ENCODE data around the gene IFI16. TPM values are rescaled to one million over a fixed set of nuclear protein-coding genes. Genes with fewer than 3 reads are reported as not detected.
A peak's percentile ranks its signal among the peaks of the same experiment; 100 is the strongest.

IFI16 gene
- total RNA-seq, 1 donor from 2014 or later, result 8.9 TPM

DNA sequence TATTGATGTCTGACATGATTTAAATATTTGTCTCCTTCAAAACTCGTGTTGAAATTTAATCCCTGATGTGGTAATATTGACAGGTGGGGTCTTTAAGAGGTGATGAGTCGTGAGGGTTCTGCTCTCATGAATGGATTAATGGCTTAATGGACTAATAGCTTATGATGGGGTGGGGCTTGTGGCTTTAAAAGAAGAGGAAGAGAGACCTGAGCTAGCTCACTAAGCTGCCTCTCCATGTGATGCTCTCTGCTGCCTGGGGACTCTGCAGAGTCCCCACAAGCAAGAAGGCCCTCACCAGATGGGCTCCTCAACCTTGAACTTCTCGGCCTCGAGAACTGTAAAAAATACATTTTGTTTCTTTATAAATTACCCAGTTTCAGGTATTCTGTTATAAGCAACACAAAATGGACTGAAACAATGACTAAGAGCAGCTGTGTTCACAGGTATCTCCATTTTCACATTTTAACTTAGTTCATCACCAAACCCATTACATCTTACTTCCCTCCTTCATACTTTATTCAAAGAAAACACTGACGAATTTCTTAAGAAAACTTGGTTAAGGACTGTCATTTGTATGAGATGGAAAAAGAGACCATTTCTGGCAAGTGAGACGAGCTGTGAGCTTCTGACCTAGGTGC is 79.0 kb downstream of the IFI16 start:
- Mint-ChIP-seq H3K27ac (no peak overlapping the region), H3K4me3 (ENCODE audit: low read depth) (no peak overlapping the region), H3K27me3 (no peaks in the 10 kb centered on the region), H3K9me3 (ENCODE audit: low read depth) (no peaks in the 10 kb centered on the region), H3K36me3 (ENCODE audit: insufficient read depth) (no peaks in the 10 kb centered on the region), H3K4me1 (ENCODE audit: low read depth) (no peaks in the 10 kb centered on the region)
- TF ChIP-seq, protein P1, sequence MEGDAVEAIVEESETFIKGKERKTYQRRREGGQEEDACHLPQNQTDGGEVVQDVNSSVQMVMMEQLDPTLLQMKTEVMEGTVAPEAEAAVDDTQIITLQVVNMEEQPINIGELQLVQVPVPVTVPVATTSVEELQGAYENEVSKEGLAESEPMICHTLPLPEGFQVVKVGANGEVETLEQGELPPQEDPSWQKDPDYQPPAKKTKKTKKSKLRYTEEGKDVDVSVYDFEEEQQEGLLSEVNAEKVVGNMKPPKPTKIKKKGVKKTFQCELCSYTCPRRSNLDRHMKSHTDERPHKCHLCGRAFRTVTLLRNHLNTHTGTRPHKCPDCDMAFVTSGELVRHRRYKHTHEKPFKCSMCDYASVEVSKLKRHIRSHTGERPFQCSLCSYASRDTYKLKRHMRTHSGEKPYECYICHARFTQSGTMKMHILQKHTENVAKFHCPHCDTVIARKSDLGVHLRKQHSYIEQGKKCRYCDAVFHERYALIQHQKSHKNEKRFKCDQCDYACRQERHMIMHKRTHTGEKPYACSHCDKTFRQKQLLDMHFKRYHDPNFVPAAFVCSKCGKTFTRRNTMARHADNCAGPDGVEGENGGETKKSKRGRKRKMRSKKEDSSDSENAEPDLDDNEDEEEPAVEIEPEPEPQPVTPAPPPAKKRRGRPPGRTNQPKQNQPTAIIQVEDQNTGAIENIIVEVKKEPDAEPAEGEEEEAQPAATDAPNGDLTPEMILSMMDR (IDR thresholded peaks at IDR 0.05; ENCODE audit: unreplicated experiment), result no peak
- no peak for DNase-seq (ENCODE audit: low spot score, unreplicated experiment)

DNA sequence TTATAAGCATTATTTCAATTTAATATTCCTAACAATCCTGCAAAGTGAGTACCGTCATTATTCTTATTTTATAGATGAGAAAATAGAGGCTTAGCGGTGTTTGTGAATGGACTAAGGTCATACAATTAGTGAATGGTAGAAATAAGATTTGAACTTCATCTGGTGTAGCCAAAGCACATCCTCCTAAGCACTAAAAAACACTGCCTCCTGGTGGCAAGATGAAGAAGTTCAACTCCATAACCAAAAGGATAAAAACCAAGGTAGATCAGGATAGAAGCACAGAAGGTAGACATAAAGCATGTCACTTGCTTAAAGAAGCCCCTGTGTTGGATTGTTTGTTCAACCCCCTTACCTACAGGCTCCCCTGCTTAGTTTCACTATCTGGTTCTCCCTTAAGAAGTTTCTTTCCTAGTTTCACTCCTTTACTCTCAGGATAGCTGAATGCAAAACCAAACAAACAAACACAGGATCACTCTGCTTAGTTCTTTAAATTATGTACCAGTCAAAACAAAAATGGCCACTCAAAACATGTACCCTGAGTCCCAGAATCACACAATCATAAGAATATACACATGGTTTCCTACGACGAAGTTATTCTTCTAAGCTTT is 79.6 kb downstream of the IFI16 start:
- TF ChIP-seq, protein P1 (IDR thresholded peaks at IDR 0.05; ENCODE audit: unreplicated experiment), result peak; percentile 66
- Mint-ChIP-seq H3K36me3 (ENCODE audit: insufficient read depth) (no peaks in the 10 kb centered on the region), H3K9me3 (ENCODE audit: low read depth) (no peaks in the 10 kb centered on the region), H3K4me1 (ENCODE audit: low read depth) (no peaks in the 10 kb centered on the region), H3K27ac (no peak overlapping the region), H3K27me3 (no peaks in the 10 kb centered on the region), H3K4me3 (ENCODE audit: low read depth) (no peak overlapping the region)
- DNase-seq (ENCODE audit: low spot score, unreplicated experiment), result no peak

DNA sequence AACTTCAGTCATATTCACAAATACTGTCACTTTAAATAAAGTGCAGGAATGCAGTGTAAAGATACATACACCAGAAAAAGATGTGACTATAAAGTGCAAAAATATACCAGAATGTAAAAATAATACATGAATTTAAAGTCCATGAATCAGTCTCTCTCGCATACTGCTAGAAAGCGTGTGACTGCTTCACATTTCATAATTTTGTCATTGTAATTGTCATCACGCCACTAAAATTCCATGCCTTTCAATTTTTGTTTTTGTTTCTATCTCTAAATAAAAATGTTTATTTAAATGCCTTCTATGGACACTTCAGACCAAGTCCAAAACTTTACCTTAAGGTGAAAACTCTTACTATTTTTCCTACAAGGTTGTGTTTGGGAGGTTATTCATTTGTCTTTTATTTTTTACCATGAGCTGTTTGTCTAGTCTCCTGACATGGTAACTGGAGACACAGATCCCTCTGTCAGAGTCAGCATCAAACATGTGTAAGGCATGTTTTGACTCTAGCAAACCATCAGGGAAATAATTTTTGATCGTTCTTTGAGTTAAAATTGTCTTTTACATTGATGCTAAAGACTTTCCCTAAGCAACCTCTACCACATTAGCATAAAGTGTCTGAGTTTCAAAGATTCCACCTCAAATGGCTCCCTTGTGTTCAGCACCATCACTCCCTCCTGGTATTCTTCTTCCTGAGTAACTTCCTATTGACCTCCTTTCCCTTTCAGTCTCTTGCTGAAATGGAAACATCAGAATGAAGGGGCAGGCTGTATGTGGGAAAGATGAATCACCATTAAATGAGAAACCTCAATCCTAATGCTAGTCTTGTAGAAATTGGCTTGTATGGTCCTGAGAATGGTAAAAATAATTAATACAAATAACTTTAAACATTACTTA is 80.8 kb downstream of the IFI16 start:
- no peaks in the 10 kb centered on the region for H3K4me1 Mint-ChIP-seq (ENCODE audit: low read depth)
- H3K27ac Mint-ChIP-seq, result no peak overlapping the region
- no peak overlapping the region for H3K4me3 Mint-ChIP-seq (ENCODE audit: low read depth)
- no peaks in the 10 kb centered on the region for H3K36me3 Mint-ChIP-seq (ENCODE audit: insufficient read depth)
- no peaks in the 10 kb centered on the region for H3K27me3 Mint-ChIP-seq
- no peak for DNase-seq (ENCODE audit: low spot score, unreplicated experiment)
- TF ChIP-seq, protein P1 (IDR thresholded peaks at IDR 0.05; ENCODE audit: unreplicated experiment), result no peak
- H3K9me3 Mint-ChIP-seq (ENCODE audit: low read depth), result no peaks in the 10 kb centered on the region

DNA sequence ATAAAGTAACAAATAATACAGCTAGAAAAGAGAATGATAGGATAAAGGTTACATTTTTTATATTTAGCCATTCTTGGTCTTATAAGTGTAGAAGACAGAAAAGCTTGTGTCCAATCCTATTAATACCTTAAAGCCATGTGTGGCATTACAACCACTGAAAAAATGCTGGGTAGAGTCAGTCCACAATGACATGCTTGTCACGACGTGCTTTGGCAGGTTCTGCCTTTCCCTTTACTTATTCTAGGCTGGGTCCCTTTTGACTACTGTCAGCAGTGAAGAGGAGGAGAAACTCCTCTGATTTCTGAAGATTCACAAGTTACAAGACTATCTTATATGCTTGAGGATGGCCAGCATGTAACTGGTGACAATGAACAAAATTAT is 81.5 kb downstream of the IFI16 start:
- no peaks in the 10 kb centered on the region for H3K9me3 Mint-ChIP-seq (ENCODE audit: low read depth)
- H3K27ac Mint-ChIP-seq, result no peak overlapping the region
- TF ChIP-seq, protein P1 (IDR thresholded peaks at IDR 0.05; ENCODE audit: unreplicated experiment), result no peak
- no peak for DNase-seq (ENCODE audit: low spot score, unreplicated experiment)
- H3K36me3 Mint-ChIP-seq (ENCODE audit: insufficient read depth), result no peaks in the 10 kb centered on the region
- no peaks in the 10 kb centered on the region for H3K27me3 Mint-ChIP-seq
- H3K4me3 Mint-ChIP-seq (ENCODE audit: low read depth), result no peak overlapping the region
- H3K4me1 Mint-ChIP-seq (ENCODE audit: low read depth), result no peaks in the 10 kb centered on the region

DNA sequence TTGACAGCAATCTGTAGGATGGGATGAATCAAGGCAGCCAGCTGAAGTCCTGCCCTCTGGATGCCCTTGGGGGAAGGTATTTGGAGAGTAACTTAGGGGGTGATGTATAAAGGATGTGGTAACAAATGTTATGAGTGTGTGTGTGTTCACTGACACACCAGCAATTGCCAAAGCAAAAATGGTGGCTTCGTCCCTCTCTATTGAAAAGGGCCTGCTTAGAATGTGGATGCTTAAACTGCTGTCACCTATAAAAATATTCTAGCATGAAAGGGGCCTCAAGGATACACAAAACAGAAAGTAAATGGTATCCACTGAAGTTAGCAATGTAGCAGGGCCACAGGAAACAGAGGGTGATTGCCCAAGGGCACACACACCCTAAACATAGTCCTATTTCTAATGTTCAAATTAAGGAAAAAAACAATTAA is 81.9 kb downstream of the IFI16 start:
- H3K27ac Mint-ChIP-seq, result no peak overlapping the region

More for the DNA sequence above, 81.9 kb downstream of the IFI16 start:
- H3K4me3 Mint-ChIP-seq (ENCODE audit: low read depth), result no peak overlapping the region
- no peaks in the 10 kb centered on the region for H3K36me3 Mint-ChIP-seq (ENCODE audit: insufficient read depth)
- H3K27me3 Mint-ChIP-seq, result no peaks in the 10 kb centered on the region
- no peaks in the 10 kb centered on the region for H3K9me3 Mint-ChIP-seq (ENCODE audit: low read depth)
- DNase-seq (ENCODE audit: low spot score, unreplicated experiment), result no peak
- no peaks in the 10 kb centered on the region for H3K4me1 Mint-ChIP-seq (ENCODE audit: low read depth)
- TF ChIP-seq, protein P1 (IDR thresholded peaks at IDR 0.05; ENCODE audit: unreplicated experiment), result no peak
